KMS-11 (cell line): ENCODE data around the gene KY.

Experiments
- H2AFZ ChIP-seq: fragments of 200-600 bp; sonication (generic); 2 replicates; pipeline ENCODE4 v1.6.1; 2016; ENCODE audit warnings: antibody characterized with exemption, mixed run types, low read depth
- H3K27ac ChIP-seq: fragments of 200-600 bp; sonication (generic); 2 replicates; pipeline ENCODE4 v1.6.1; 2016; ENCODE audit warnings: mild to moderate bottlenecking, mixed run types
- H3K27me3 ChIP-seq: fragments of 200-600 bp; sonication (generic); 2 replicates; pipeline ENCODE4 v1.6.1; 2017; ENCODE audit warnings: mild to moderate bottlenecking, low read depth, mixed run types, moderate library complexity; ENCODE audit not compliant: insufficient read depth
- H3K36me3 ChIP-seq: fragments of 200-600 bp; sonication (generic); 2 replicates; pipeline ENCODE4 v1.6.1; 2017; ENCODE audit warnings: mild to moderate bottlenecking, mixed run types; ENCODE audit not compliant: insufficient read depth
- H3K4me1 ChIP-seq: fragments of 200-600 bp; sonication (generic); 2 replicates; pipeline ENCODE4 v1.6.1; 2016; ENCODE audit warnings: mild to moderate bottlenecking, low read depth, mixed run types; ENCODE audit not compliant: poor library complexity, severe bottlenecking
- H3K4me2 ChIP-seq: fragments of 200-600 bp; sonication (generic); 2 replicates; pipeline ENCODE4 v1.7.0; 2016; ENCODE audit warnings: mild to moderate bottlenecking, mixed run types
- H3K4me3 ChIP-seq: fragments of 200-600 bp; sonication (generic); IDR thresholded peaks from 2 replicates; pipeline ENCODE4 v1.6.1; 2017; ENCODE audit warnings: low read depth, low read length, mixed read lengths; ENCODE audit not compliant: insufficient read depth
- H3K79me2 ChIP-seq: fragments of 200-600 bp; sonication (generic); 2 replicates; pipeline ENCODE4 v1.6.1; 2016; ENCODE audit warnings: low read depth, mixed run types; ENCODE audit not compliant: insufficient read depth
- H3K9ac ChIP-seq: fragments of 200-600 bp; sonication (generic); 2 replicates; pipeline ENCODE4 v1.6.1; 2016; ENCODE audit warnings: mild to moderate bottlenecking, mixed run types
- H4K20me1 ChIP-seq: fragments of 200-600 bp; sonication (generic); 2 replicates; pipeline ENCODE4 v1.6.1; 2016; ENCODE audit warnings: mild to moderate bottlenecking, mixed run types; ENCODE audit not compliant: insufficient read depth
- TF ChIP-seq, protein P1 (sequence below): fragments of 200-600 bp; sonication (generic); conservative IDR thresholded peaks from 2 replicates; pipeline ENCODE4 v1.6.1; 2017; ENCODE audit warnings: low read depth, mild to moderate bottlenecking, antibody characterized with exemption, low read length, moderate library complexity, mixed read lengths

Gene KY

DNA sequence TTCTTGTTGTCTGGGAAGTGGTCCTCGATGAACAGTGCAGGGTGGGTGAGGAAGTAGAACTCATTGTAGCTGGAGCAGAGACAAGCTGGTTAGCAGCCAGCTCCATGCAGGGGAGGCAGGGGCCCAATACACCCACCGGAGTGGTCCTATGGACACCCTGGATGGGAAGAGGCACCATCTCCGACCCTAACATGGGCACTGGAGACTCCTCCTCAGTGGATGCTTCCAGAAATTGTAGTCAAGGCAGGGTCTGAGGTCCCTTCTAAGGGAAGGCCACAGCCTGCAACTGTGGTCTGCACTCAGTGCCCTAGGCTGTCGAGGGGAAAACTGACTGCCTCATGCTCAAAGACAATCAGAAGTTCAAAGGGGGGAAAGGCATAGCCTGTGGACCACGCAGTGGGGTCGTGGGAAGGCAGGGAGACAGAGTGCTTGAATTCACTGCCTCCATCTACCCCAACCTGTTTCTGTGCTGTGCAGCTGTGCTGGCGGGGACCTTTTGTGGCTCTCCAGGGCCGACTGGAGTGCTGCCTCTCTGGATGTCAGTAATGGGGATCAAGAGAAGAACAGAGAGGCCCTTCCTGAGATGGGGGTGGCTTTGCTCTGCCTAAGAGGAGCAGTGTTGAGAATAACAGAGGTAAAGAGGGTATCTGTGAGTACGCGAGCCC lies 41.9 kb downstream of the KY start:
- Histone ChIP-seq H4K20me1 (no peaks in the 10 kb centered on the region), H3K27ac (no peak overlapping the region), H3K36me3 (no peaks in the 10 kb centered on the region), H3K4me1 (no peaks in the 10 kb centered on the region), H3K4me3 (no peak overlapping the region), H3K9ac (no peak overlapping the region), H3K27me3 (no peaks in the 10 kb centered on the region), H2AFZ (no peak overlapping the region), H3K79me2 (no peaks in the 10 kb centered on the region), H3K4me2 (no peak overlapping the region)
- TF ChIP-seq, protein P1, sequence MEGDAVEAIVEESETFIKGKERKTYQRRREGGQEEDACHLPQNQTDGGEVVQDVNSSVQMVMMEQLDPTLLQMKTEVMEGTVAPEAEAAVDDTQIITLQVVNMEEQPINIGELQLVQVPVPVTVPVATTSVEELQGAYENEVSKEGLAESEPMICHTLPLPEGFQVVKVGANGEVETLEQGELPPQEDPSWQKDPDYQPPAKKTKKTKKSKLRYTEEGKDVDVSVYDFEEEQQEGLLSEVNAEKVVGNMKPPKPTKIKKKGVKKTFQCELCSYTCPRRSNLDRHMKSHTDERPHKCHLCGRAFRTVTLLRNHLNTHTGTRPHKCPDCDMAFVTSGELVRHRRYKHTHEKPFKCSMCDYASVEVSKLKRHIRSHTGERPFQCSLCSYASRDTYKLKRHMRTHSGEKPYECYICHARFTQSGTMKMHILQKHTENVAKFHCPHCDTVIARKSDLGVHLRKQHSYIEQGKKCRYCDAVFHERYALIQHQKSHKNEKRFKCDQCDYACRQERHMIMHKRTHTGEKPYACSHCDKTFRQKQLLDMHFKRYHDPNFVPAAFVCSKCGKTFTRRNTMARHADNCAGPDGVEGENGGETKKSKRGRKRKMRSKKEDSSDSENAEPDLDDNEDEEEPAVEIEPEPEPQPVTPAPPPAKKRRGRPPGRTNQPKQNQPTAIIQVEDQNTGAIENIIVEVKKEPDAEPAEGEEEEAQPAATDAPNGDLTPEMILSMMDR, result no peak

DNA sequence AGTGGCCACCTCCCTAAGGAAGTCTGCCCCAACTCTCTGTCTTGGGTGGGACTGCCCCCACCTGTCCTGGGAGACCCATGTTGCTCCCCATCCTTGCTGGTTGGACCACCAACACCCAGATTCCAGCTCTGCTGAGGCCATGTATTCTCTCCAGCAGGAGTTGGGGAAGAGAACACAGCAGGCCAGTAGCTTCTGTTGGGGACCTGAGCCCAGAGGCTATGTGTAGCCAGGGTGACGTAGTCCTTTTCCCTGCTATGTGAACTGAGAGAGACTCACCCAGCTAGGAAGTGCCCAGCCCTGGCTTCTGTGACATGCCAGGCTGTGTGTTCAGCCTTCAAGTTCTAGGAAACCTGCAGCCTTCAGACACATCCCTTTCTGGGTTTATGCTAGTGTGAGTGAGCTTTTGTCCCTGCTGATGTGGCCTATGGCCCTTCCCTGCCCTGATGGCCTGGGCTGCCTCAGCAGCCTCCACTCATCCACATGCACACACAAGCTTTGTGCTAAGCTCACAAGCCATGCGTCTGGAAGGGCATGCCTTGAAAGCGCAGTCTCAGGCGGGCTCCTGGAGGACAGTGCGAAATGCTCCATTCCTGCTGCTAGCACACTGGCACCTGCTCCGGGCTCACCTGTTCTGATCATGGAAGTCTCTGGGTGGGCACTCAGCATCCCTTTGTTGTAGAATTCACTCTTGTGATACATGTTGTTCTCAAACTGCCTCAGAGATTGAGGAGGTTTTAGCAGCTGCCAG lies 42.6 kb downstream of the KY start:
- Histone ChIP-seq H3K27me3 (no peaks in the 10 kb centered on the region), H3K4me2 (no peak overlapping the region), H4K20me1 (no peaks in the 10 kb centered on the region), H3K36me3 (no peaks in the 10 kb centered on the region), H3K79me2 (no peaks in the 10 kb centered on the region), H3K4me1 (no peaks in the 10 kb centered on the region), H3K4me3 (no peak overlapping the region), H3K27ac (no peak overlapping the region), H2AFZ (no peak overlapping the region), H3K9ac (no peak overlapping the region)
- TF ChIP-seq, protein P1, result no peak

DNA sequence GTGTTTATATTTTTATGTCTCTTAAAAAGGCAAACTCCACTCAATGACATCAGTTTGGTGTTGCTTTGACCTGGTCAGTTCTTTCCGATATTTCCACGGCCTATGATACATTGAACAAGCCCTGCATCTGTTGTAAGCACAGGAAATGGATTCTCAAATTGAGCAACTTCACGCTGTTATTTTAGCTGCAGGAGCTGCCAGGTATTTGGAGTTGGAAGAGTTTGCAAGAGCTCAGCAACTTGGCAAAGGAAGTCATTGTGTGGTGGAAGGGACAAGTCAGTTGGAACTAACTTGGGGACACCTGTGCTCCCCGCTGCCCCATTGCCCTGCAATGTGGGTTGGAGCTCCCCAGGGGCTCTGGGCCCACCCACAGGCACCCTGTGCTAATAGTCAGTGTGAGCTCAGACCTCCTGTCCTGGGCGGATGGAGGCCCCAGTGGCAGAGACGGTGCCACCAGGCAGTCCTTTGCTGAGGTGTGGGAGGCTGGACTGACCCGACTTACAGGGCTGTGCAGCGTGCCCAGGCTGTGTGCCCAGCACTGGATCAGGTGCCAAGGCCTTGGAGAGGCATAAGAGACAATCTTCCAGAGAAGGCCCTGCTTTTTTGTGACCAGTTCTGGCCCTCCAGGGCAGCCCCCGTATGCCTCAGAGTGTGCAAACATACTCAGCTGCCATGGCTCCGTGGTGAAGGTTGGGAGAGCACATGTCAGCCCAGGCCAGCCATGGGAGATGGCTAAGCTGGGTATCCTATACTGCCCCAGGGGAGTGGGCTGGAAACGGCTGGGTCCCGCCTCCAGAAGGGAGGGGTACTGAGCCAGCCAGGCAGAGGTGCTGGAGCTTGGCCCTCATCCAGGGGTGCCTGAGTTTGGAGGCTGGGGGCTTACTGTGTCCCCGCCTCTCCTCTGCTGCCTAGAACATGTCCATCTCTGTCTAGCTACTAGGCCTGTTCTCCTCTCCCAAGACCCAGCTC lies 43.5 kb downstream of the KY start:
- Histone ChIP-seq H3K36me3 (no peaks in the 10 kb centered on the region), H3K4me1 (no peaks in the 10 kb centered on the region), H3K27ac (no peak overlapping the region), H3K4me3 (no peak overlapping the region), H3K79me2 (no peaks in the 10 kb centered on the region), H4K20me1 (no peaks in the 10 kb centered on the region), H2AFZ (no peak overlapping the region), H3K9ac (no peak overlapping the region), H3K27me3 (no peaks in the 10 kb centered on the region), H3K4me2 (no peak overlapping the region)
- TF ChIP-seq, protein P1, result no peak
